HG02943 (cell line): Measurements from ENCODE around the gene MARCO.

Source experiments
- ATAC-seq: cut with Tn5 transposase; IDR thresholded peaks from one replicate; pipeline ENCODE4 v1.9.1; 2021; ENCODE audit warnings: mild to moderate bottlenecking, low read depth, moderate library complexity; ENCODE audit not compliant: unreplicated experiment

Gene MARCO

GRCh38 chr2:118942031-118942430 is at the start of gene MARCO:
Gene MARCO, plus strand, starts transcription at chr2:118942194. Its CDS starts 107 bp downstream, at chr2:118942301.
- no peak for ATAC-seq

- ATAC-seq = no peak
Observed at GRCh38 chr2:118893100-118893499, 48.9 kb upstream of the MARCO start.

GRCh38 chr2:118902266-118903028 is 39.5 kb upstream of the MARCO start:
- ATAC-seq = no peak

GRCh38 chr2:118903029-118903351 is 39.0 kb upstream of the MARCO start:
- ATAC-seq = no peak

- ATAC-seq = no peak
Observed at GRCh38 chr2:118903551-118904479, 38.2 kb upstream of the MARCO start.

- no peak for ATAC-seq
Observed at GRCh38 chr2:118905206-118905605, 36.8 kb upstream of the MARCO start.

- ATAC-seq = no peak
Observed at GRCh38 chr2:118906186-118906585, 35.8 kb upstream of the MARCO start.

GRCh38 chr2:118907759-118908158 is 34.2 kb upstream of the MARCO start:
- ATAC-seq = no peak

GRCh38 chr2:118909191-118909590 is 32.8 kb upstream of the MARCO start:
- no peak for ATAC-seq

- no peak for ATAC-seq
Observed at GRCh38 chr2:118911166-118911856, 30.7 kb upstream of the MARCO start.

GRCh38 chr2:118911936-118912335 is 30.1 kb upstream of the MARCO start:
- ATAC-seq = no peak

GRCh38 chr2:118913131-118913802 is 28.7 kb upstream of the MARCO start:
- ATAC-seq = no peak

- ATAC-seq = no peak
Observed at GRCh38 chr2:118913803-118914645, 28.0 kb upstream of the MARCO start.

- no peak for ATAC-seq
Observed at GRCh38 chr2:118914721-118915453, 27.1 kb upstream of the MARCO start.

- no peak for ATAC-seq
Observed at GRCh38 chr2:118918017-118918416, 24.0 kb upstream of the MARCO start.

GRCh38 chr2:118921646-118922045 is 20.3 kb upstream of the MARCO start:
- ATAC-seq = no peak

- ATAC-seq = no peak
Observed at GRCh38 chr2:118922254-118922653, 19.7 kb upstream of the MARCO start.

GRCh38 chr2:118923371-118923770 is 18.6 kb upstream of the MARCO start:
- ATAC-seq = no peak

GRCh38 chr2:118925476-118925875 is 16.5 kb upstream of the MARCO start:
- no peak for ATAC-seq
